M059J (cell line): ENCODE measurements around the gene INCENP. TPM values are rescaled to one million over a fixed set of nuclear protein-coding genes. Genes with fewer than 3 reads are reported as not detected.
A peak's percentile ranks its signal among the peaks of the same experiment; 100 is the strongest.

Experiments
- DNase-seq: peaks from one replicate; pipeline ENCODE4 v3.0.0-alpha.2; 2012; ENCODE audit warnings: low read depth
- total RNA-seq: library from RNA; depleted of rRNA; stranded (reverse); fragments of >200 nt; shearing (Covaris generic); gene quantifications from 2 replicates; pipeline ENCODE4 v1.2.3, GENCODE V29; 2014

Gene INCENP
- total RNA-seq, 1 experiment from 2014 or later, result 76.2 TPM

DNA sequence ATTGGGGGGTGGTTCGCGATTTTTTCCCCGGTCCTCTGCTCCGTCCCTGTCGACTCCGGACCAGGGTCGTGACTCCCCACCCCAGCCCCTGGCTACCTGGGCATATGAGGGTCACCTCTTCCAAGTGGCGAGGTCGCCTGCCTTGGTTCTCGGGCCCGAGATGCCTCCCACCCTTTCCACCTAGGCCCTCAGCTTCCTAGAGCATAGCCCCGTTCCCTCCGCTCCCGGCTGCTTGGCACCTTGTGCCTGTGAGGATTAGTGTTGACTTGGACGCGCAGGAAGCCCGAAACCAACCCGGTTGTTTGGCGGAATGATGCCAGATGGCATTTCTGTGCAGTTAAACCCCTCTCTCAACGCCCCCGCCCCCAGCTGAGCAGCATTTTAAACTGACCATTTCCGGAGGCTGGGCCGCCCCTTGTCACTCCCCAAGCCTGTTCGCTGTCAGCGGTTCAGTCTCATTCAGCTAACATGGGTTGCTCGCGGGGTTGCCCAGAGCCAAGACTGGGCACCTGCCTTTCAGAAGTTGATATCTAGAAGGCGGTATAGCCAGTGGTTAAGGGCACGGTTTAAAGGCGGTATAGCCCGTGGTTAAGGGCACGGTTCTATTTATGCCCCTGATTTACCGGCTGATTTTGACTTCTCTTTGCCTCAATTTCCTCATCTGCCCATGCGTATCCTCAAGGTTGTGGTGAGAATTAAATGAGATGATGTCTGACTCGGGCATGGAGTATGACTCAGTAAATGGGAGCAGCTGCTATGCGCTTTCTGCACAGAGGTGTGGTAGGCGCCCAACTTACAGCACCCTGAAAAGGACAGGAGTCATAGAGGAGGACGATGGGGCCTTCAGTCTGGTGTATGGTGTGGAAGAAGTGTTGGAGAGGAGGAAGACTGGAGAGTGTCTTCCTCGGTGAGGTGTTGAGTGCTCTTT is 639 bp downstream of the INCENP start:
- peak; percentile 64 for DNase-seq

DNA sequence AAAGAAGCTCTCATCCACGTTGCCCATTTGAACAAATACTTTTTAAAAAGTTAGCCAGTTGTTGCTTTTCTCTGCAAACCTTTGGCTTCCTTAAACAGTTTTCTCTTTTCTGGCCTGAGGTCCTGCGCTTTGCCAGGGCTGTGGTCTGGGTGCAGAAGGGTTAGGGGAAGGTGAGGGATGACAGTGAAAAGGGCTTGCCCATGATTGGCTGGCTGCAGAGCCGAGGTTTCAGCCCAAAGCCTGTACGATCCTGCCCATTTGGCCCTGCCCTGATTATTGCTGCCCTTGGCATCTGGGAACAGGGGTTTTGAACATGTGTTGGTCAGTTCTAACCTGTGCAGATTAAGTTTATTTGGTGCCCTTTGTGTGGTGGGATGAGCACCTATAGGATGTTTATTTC is 1.5 kb downstream of the INCENP start:
- DNase-seq, result no peak

DNA sequence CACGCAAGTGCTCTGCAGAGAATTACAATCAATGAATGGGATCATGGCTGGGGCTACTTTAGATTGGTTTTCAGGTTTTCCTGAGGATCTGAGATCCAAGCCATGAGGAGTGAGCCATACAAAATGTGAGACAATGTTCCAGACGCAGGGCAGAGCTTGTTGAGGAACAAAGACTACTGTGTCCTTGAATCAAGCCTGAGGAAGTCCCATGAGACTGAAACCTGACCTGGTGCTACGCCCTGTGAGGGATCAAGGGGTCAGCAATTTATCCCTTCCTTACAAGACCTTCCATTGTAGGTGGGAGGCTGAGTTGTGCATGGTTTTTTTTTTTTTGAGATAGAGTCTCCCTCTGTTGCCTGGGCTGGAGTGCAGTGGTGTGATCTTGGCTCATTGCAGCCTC is 2.1 kb downstream of the INCENP start:
- DNase-seq, result no peak

DNA sequence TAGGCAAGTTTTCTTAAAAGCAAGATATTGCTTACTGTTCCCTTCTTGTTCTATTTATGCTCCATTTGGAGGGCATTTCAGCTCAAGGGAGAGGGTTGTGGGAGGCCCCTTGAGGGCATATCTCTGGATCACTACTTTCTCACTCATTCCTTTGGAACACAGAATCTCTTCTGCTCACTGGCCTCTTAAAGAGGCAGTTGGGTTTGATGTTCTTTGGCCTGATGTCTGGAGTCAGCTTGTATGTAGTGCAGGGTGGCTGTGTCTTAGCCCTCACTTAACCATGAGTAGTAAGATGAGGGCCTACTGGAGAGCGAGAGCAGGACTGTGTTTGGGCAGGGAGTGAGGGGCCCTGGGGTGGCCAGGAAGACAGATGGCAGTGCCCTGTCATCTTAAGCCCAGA is 3.6 kb downstream of the INCENP start:
- DNase-seq, result no peak

DNA sequence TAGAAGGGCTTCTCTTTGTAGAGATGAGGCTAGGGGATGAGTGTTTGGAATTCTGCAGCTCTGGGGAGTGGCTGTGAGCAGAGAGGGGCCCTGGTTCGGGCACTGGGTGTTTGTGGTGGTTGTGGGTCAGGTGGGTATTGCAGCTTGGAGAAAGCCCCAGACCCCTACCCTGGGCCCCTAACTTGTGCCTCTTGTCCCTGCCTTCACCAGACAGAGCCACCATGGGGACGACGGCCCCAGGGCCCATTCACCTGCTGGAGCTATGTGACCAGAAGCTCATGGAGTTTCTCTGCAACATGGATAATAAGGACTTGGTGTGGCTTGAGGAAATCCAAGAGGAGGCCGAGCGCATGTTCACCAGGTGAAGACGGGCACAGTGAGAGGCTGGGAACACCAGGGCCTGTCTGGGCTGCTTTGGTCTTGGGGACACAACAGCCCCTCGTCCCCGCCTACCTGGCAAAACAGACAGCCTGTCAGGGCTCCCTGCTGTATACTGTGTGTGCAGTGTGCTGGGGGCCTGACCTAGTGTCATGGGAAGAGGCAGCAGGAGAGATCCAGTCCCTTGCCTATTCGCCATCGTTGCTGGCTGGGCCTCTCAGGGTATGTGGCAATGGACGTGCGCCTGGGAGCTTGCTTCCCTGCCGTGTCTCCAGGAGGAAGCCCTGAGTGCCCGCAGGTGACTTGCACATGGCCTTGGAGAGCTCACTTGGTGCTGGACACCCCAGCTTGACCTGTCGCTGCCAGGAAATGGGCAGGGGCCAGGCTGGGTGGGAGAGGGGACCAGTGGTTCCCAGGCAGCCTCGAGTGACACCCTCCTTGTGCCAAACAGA is 4.3 kb downstream of the INCENP start:
- DNase-seq, result no peak

DNA sequence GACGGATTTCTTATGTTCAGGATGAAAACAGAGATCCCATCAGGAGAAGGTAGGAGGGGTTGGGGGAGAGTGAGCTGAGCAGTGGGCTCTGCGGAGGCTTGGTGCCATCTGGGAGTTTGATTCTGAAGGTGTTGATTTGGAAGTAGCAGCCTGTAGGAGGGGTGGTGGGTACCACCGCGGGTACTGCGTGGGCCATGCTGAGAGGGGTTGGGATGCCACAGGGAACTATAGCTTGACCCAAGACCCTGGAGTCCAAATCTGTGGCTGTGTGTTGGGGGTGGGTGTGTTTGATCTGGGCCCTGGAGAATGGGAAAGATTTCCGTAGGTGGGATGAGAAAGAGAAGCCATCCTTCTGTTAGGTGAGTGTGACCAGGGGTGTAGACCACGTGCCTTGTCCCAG is 5.0 kb downstream of the INCENP start:
- no peak for DNase-seq

DNA sequence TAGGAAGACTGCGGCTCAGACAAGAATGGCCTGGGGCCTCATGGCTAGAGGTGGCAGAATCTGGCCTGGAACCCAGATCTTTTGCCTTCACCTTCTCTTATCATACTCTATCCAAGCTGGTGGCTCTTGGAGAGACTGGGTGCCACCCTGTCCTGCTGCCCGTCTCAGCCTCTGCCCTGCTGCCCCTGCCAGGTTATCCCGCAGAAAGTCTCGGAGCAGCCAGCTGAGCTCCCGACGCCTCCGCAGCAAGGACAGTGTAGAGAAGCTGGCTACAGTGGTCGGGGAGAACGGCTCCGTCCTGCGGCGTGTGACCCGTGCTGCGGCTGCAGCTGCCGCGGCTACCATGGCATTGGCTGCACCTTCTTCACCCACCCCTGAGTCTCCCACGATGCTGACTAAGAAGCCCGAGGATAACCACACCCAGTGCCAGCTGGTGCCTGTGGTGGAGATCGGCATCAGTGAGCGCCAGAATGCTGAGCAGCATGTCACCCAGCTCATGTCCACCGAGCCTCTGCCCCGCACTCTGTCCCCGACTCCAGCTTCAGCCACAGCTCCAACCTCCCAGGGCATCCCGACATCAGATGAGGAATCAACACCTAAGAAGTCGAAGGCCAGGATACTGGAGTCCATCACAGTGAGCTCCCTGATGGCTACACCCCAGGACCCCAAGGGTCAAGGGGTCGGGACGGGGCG is 5.9 kb downstream of the INCENP start:
- DNase-seq, result no peak

DNA sequence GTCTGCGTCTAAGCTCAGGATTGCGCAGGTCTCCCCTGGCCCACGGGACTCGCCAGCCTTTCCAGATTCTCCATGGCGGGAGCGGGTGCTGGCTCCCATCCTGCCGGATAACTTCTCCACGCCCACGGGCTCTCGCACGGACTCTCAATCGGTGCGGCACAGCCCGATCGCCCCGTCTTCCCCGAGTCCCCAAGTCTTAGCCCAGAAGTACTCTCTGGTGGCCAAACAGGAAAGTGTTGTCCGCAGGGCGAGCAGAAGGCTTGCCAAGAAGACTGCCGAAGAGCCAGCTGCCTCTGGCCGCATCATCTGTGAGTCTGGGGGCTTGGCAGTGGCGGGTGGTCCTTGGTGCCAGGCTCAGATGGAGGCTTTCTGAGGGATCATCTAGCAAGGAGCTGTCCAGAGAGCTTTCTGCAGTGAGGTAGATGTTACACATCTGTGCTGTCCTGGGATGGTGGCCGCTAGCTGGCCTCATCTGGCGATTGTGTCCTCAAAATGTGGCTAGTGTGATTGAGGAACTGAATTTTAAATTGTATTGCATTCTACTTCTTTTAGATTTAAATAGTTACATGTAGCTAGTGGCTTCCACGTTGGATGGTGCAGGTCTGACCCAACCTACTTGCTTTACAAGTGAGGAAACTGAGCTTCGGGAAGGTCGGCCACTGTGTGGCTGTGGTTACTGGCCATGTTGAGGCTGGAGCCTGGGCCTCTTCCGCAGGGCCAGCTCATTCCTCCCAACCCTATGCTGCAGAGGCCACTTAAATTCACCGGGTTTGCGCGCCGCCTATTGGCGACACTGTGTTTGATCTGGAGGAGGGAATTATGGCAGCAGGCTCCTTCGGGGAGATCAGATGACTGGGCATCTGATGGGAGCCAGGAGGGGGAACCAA is 6.7 kb downstream of the INCENP start:
- DNase-seq, result no peak

DNA sequence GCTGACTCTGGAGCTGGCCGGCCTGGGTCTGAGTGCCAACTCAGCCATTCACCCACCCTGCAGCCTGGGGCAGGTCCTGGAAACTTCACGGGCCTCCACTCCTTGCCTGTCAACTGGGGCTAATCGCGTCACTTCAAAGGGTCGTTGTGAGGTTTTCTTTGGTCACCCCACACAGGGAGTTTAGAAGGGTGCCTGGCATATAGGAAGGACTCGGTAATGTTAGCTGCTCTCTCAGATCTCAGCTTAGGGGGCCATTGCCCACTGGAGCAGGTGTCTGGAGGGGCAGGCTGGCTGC is 7.3 kb downstream of the INCENP start:
- DNase-seq, result no peak

DNA sequence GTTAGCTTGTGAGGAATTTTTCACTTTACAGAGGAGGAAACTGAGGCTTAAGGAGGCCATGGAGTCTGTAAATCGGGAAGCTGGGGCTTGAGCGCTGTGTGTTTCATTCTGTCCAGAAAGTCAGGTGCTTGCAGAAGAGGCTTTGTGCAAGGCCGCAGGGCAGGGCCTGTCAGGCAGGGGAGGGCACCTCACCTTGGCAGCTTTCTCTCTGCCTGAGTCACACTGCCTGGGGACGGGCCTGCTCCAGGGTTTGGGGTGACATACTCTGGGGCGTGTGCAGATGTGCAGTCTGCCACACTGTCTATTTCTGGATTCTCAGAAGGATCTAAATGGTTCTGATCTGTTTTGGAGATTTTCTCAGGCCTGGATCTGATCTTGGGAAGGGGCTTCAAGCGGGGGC is 8.4 kb downstream of the INCENP start:
- peak; percentile 57 for DNase-seq

DNA sequence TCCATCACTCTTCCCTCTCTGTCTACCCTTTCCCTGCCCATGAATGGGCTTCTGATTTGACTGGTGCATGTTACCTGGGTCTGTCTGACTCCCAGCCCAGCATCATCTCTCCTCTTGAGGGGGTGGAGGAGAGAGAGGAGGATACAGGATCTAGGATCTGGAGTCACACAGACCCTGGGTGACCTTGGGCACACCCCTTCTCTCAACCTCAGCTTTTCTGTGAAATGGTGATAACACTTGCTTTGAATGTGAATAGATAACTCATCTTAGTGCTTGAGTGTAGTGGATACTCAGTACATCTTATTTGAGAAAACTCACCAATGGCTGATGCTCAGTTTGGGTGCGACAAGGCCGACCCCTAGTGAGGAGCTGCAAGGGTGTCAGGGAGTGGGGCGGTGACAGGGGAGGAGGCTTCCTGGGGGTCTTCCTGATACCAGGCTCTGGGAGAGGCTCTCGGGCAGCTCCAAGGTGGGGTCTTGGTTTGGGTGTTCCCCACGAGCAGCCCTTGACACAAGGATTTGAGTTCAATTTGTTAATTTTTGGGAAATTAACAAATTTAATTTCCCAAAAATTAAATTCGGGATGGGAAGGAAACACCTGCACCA is 9.0 kb downstream of the INCENP start:
- DNase-seq, result no peak

DNA sequence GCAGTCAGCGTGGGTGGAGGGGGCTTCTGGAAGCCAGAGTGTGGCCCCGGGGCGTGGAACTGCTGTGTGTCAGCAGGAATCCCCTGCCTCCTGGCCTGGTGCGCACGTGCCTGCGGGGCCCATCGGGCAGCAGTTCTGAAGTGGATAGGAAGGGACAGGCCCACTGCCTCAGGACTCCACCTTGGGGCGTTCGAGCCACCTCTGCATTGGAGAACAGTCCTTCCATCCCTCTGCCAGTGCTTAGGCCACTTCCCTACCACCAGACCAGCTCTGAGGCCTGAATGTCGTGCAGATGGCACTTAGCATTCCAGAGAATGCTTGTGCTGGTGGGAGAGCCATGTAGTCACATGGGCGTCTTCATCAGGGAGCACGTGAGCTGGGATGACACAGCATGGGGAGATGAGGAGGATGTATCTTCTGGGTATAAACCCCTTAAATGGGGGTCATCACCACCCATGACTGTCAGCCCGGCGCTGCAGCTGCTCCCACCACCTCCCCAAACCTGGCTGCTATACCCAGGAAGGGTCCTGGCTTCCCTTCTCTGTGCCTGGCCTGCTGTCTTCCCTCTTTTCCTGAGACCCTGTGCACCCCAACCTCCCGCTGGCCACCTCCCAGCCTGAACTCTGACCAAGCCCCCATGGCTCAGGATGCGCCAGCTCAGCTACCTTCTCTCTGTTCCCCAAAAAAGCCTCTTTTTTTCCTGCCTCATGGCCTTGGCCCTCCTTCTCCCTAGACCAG is 9.7 kb downstream of the INCENP start:
- DNase-seq, result no peak

DNA sequence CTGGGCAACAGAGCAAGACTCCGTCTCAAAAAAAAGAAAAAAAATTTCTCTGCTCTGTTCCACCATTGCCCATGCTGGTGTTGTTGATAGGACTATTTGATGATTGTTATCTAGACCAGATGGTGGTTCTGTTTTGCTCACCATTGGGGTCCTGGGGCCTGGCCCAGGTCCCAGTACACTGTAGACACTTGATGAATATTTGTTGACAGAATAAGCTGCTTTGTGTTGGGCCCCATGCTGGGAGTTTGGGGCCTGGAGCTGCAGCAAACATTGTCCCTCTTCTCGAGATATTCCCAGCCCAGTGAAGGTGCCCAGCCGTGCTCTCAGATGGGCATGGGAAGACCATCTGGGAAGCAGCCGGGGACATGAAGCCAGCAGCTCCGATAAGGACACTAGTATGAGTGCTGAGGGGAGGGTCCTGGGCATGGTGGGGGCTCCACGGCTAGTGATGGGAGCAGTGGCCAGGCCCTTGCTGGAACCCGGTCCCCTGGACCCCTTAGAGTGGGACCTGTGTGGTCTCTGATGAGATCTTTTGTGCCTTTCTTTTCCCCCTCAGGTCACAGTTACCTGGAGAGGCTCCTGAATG is 13.6 kb downstream of the INCENP start:
- no peak for DNase-seq

DNA sequence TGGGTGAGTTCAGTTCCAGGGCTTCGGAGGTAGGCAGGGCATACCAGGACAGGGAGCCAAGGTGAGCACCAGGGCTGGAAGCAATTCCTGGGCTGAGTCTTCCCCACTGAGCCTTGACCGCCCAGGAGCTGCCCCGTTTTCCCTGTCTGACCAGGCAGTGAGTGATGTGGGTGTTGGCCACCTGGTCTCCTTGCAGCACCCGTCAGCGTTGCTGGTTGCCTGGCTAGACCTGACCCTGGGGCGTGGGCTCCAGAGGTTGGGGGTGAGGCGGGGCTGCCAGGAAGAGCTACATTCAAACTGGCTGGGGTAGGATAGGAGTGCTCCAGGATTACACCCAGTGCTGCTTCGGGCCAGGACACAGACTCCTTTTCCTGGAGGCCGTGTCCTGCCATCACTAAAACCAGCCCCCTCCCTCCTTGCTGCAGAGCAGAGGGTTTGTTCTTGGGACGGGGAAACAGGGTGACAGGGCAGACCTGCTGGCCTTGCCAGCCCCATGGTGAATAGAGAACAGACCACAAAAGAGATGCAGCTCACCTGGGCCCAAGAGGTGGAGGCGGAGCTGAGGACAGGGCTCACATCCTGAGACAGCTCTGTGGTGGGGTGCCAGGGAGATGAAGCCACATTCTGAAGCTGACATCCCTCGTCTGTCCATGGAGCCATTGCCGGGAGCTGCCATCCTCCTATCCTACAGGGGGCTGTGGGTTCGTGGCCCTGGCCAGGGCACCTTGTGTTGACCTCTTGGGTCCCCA is 14.2 kb downstream of the INCENP start:
- no peak for DNase-seq

DNA sequence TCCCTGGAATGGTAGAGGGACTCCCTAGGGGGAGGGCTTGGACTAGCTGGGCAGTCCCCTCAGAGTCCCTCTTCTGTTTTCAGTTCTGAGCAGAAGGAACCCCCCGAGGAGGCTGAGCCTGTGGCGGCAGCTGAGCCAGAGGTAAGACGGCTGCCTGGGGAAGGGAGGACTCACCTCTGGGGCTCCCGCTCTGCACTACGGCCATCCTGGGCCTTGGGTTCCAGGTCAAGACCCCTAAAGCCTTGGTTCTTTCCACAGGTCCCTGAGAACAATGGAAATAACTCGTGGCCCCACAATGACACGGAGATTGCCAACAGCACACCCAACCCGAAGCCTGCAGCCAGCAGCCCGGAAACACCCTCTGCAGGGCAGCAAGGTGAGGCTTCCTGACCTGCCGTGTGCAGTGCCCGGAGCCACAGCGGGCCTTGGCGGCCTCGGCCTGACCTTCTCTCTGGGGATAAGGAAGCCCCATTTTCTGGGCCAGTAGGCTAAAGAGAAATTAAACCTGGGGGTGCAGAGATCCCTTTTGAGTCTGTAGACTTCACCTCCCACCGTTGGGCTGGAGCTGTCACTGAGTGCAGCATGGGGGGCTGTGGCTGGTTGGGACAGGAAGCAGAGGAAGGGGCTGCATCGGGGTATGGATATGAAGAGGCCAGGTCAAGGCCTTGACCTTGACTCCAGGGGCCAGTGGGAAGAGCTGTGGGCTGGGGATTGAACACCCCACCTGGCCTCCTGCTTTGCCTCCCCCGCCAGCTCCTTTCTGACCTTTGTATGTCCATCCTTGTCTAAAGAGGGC is 15.0 kb downstream of the INCENP start:
- DNase-seq, result no peak

DNA sequence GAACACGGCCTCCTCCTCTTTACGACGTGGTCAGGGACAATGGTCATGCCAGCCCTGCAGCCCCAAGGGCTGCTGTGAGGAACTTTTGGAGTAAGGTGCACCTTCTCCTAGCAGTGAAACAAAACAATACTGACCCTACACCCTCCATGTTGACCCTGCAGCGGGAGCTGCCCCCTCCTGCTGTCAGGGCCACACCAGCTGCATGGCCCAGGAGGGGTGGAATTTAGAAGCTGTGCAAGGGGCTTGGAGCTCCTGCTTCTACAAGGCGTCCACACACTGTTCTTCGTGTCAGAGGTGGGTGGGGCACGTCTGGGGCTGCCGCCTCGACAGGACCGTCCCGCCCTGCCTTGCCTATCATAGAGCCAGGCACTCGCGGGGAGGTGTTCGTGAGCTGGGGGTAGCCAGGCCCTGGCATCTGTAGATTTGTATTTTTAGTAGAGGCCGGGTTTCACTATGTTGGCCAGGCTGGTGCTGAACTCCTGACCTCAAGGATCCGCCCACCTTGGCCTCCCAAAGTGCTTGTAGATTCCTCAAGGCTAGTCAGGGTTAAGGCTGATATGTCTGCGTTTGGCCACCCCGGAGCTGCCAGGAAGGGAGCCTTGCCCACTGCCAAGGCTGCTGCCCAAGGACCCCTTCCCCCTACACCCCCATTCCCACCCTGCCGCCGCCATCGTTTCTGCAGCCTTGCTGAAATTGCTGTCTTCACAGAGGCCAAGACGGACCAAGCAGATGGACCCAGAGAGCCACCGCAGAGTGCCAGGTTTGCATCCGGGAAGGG is 15.9 kb downstream of the INCENP start:
- DNase-seq, result no peak

DNA sequence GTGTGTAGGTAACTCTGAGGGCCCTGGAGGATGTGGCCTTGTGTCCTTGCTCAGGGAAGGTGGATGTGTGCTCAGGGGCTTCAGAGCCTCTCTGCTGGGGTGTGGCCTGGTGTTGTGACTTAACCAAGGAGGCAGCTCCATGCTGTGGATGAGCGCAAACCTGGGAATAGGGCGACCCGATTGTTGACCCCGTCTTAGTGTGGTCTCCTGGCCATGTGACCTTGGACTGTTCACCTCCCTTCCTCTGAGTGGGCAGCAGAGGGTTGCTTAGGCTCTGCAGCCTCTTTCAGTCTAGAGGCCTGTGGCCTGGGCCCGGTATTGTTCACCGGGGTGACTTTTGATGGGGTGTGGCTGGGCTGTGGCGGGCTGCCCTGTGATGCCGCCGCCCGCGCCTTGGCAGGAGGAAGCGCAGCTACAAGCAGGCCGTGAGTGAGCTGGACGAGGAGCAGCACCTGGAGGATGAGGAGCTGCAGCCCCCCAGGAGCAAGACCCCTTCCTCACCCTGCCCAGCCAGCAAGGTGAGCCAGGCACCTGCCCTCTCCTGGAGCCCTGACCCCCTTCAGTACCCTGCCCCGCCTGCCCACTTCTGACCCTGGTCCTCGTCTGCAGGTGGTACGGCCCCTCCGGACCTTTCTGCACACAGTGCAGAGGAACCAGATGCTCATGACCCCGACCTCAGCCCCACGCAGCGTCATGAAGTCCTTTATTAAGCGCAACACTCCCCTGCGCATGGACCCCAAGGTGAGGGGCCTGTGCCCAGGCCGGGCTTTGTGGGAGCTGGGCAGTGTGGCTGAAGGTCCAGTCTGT is 16.7 kb downstream of the INCENP start:
- no peak for DNase-seq
